SU-DHL-6 (cell line): Measurements from ENCODE around the gene ZSCAN25.

Experiments
- CTCF ChIP-seq: fragments of 200-600 bp; sonication (generic); IDR thresholded peaks from one replicate; pipeline ENCODE4 v1.5.1; 2017; ENCODE audit warnings: antibody characterized with exemption, mild to moderate bottlenecking, low read length, moderate library complexity; ENCODE audit not compliant: insufficient read depth, poor library complexity, severe bottlenecking
- EZH2phosphoT487 ChIP-seq: fragments of 200-600 bp; sonication (generic), shearing (Covaris generic); conservative IDR thresholded peaks from 2 replicates; pipeline ENCODE4 v1.6.1; 2018; ENCODE audit warnings: mild to moderate bottlenecking, antibody characterized with exemption, low read length, moderate library complexity, mixed read lengths

GRCh38 chr7:99621271-99621670, 4.5 kb downstream of the ZSCAN25 start:
- no peak for TF ChIP-seq CTCF
- no peak for TF ChIP-seq EZH2phosphoT487
